Duodenal mucosa (tissue), 2 donors: ENCODE results near the gene LAGE3.

ENCODE experiments used
- H3K27ac ChIP-seq: one replicate; pipeline ENCODE4 v1.7.0; 2013; ENCODE audit warnings: low read depth, low read length
- H3K27me3 ChIP-seq, 2 donors: one replicate each; pipeline ENCODE4 v1.7.0; 2013; ENCODE audit warnings: low read length in 2 of 2, control low read depth in 1 of 2; ENCODE audit not compliant: insufficient read depth in 2 of 2, control insufficient read depth in 1 of 2
- H3K36me3 ChIP-seq, 2 donors: one replicate each; pipeline ENCODE4 v1.7.0; 2013; ENCODE audit warnings: low read length in 2 of 2, control low read depth in 1 of 2; ENCODE audit not compliant: insufficient read depth in 2 of 2, control insufficient read depth in 1 of 2
- H3K4me1 ChIP-seq, 2 donors: one replicate each; pipeline ENCODE4 v1.7.0; 2013; ENCODE audit warnings: low read length in 2 of 2, control low read depth in 1 of 2; ENCODE audit not compliant: insufficient read depth in 2 of 2, control insufficient read depth in 1 of 2
- H3K4me3 ChIP-seq, 2 donors: one replicate each; pipeline ENCODE4 v1.7.0; 2013; ENCODE audit warnings: low read length in 2 of 2, low read depth in 1 of 2
- H3K9ac ChIP-seq, 2 donors: one replicate each; pipeline ENCODE4 v1.7.0; 2013; ENCODE audit warnings: low read length in 2 of 2, low read depth in 1 of 2
- H3K9me3 ChIP-seq, 2 donors: one replicate each; pipeline ENCODE4 v1.7.0; 2013; ENCODE audit warnings: low read length in 2 of 2, control low read depth in 1 of 2; ENCODE audit not compliant: control insufficient read depth in 1 of 2

LAGE3 gene

GRCh38 chrX:154428176-154429171 lies 50.6 kb downstream of the LAGE3 start, which contains the start of gene ATP6AP1:
TSS of gene ATP6AP1 (plus strand) at chrX:154428677. CDS start at chrX:154428693, 16 bp downstream.
- H3K4me1 ChIP-seq = peaks cover 17 to 20% of the 10 kb centered on the region in 2 donors
- peak within 1 kb of the TSS; percentile 57 to 71 for H3K9ac ChIP-seq
- peak within 1 kb of the TSS; percentile 75 to 76 for H3K4me3 ChIP-seq
- no peaks in the 10 kb centered on the region for H3K27me3 ChIP-seq
- no peaks in the 10 kb centered on the region for H3K9me3 ChIP-seq
- H3K27ac ChIP-seq = peak within 1 kb of the TSS; percentile 81
- H3K36me3 ChIP-seq = peaks cover 4 to 13% of the 10 kb centered on the region in 2 donors
